ENCODE measurements around the gene CNBP.
A peak's percentile ranks its signal among the peaks of the same experiment; 100 is the strongest.
"Not testable (repeated sequence)": the region's sequence is repeated elsewhere in the genome, so short reads cannot be mapped to it uniquely, and the experiment has no call there.

CNBP gene

DNA sequence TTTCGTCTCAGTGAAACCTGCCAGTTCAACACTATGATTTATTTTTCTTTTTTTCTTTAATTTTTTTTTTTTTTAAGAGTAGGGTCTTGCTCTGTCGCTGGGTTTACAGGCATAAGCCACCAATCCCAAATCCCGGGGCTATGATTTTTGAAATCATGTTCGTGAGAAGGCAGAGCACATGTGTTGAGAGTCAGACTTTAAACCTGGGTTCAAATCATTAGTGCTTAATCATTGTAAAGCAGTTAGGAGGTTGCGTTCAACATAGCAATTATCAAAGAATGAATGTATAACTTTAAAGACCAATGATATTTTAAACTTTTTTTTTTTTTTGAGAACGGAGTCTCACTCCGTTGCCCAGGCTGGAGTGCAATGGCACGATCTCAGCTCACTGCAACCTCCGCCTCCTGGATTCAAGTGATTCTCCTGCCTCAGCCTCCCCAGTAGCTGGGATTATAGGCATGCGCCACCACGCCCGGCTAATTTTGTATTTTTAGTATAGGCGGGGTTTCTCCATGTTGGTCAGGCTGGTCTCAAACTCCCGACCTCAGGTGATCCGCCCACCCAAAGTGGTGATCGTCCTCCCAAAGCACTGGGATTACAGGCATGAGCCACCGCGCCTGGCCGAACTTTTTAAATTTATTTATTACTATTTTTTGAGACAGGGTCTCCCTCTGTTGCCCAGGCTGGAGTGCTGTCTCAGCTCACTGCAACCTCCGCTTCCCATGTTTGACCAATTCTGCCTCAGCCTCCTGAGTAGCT, 1.3 kb upstream of the CNBP start:
- not testable (repeated sequence) for DNase-seq (ENCODE audit: low spot score)

DNA sequence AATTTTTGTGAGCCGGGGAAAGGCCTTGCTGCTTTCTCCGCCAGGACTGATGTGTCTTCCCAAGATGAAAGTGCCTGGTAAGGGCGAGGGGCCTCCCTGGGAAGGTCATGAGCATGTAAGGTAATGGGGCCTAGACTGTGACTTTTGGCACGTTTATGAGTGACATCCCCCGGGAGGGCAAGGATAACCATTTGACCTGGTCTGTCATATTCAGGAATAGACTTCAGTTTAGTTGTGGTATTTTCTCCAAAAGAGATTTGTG, 631 bp upstream of the CNBP start:
- DNase-seq (ENCODE audit: low spot score): no peak

DNA sequence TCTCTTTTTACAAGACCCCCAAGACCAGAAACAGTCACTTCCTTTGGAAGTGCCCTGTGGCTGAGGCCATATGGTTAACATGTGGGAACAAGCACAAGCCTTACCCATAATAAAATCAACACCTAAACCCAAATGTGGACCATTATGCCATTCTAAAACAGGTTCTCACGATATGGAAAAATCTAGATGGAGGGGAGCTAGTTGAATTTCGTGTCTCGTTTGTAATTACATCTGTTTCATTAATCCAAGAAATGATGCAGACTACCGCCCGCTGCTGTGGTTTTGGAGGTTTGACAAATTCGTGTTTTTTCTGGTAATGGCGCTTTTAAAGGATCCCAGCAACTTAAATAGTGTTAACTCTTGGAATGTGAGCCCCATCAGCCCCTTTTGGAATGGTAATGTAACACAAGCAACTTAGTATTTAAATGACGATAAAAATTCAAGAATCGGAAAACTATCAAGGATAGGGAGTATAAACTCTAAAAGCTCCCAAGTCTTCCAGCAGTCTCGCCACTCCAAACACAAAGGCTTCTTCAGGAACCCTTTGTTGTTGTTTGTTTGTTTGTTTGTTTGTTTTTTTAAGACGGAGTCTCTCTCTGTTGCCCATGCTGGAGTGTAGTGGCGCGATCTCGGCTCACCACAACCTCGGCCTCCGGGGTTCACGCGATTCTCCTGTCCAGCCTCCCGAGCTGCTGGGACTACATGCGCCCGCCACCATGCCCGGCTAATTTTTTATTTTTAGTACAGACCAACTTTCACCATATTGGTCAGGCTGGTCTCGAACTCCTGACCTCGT, 1.1 kb downstream of the CNBP start:
- DNase-seq (ENCODE audit: low spot score): no peak

DNA sequence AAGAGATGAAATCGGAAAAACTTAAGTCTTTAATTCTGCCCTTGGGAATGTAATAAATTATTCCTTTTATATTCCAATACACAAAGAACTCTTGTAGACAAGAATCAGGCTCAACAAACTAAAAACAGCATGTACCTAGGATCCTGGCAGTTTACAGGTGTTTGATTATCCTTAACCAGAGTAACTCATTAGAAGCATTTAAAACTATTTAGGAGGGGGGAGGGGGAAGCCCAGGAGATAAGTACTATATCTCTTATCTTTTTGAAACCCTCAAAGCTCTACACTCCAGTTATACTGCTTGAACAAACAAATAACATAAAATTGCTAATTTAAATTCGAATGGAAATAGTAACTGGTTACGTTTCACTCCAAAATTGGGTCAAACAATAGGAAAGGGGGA, 1.9 kb downstream of the CNBP start:
- no peak for DNase-seq (ENCODE audit: low spot score)

DNA sequence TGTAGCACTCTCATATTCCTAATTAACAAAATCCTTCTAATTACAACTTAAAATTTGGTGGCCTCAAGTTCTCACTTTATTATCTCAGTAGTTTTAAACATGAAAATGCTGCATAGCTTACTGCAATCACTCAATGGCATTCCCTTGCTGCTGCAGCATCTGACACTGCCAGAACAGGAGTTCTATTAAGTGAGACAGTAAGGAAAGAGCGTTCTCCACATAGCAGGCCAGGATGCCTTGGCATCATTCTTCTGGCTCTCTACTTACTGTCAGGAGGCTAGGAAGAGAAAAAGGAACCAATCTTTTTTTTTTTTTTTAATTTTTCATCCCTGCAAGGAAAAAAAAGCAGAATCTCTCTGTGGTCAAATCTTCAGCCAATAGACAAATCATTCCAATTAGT, 3.2 kb downstream of the CNBP start:
- no peak for DNase-seq (ENCODE audit: low spot score)

DNA sequence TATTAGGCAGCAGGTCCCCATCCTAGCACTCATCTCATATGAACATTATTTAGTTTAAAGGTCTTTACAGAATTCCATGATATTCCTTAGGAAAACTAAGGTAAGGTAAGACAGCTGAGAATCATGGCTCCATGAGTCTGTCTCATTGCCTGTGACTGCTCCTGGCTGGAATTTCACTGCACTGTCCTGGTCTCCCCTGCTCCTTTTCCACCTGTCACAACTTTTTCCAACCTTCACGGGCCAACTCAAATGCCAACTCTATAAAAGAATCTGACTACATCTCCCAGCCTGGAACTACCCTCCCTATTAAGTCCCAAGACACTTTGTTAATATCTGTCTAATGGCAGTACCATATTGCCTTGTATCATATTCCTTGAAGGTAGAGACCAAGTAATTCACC, 7.6 kb downstream of the CNBP start:
- no peak for DNase-seq (ENCODE audit: low spot score)

DNA sequence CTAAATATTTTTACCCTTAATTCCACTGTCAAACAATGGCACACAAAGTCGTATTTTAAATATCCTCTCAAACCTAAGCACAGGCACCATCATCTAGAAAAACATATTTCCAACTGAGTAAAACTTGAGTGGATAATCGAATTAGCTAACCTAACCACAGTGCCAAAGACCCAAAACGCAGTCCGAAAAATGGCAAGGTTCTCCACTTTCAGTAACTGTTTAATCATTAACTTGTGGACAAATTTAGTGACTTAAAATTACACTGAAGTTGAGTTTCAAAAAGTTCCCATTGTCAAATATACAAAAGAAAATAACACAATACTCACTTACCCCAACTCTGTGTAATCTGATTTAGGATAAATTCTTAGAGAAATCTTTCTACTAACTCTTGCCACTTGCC, 10.0 kb downstream of the CNBP start:
- no peak for DNase-seq (ENCODE audit: low spot score)

DNA sequence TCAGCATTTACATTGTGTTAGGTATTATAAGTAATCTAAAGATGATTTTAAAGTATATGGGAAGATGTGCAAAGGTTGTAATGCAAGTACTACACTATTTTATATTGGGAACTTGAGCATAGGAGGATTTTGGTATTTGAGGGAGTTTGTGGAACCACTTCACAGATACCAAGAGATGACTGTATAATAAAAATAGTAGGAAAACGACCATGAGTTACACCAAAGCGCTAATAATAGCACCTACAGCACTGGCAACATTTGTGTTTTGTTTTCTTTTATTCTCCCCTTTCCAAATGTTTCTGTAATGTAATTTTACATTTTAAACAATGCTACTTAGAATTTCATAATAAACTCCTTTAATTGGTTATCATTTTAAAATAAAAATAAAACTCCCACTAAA, 10.5 kb downstream of the CNBP start:
- DNase-seq (ENCODE audit: low spot score): no peak

DNA sequence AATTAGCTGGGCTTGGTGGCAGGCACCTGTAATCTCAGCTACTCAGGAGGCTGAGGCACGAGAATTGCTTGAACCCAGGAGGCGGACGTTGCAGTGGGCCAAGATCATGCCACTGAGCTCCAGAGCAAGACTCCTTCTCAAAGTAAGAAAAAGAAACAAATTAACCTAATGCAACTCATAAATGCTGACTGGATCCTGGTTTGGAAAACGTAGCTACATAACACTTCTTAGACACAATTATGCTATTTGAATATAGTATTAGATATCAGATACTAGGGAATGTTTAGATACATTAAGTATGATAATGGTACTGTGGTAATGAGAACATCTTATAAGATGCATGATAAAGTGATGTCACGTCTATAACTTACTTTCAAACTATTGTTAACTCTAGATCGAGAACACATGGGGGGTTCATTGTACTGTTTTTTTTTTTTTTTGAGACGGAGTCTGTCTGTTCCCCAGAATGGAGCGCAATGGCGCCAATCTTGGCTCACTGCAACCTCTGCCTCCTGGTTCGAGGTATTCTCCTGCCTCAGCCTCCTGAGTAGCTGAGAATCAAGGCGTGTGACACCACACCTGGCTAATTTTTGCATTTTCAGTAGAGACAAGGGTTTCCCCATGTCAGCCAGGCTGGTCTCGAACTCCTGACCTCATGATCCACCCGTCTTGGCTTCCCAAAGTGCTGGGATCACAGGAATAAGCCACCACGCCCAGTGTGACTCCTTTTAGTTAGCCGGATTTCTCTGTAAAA, 16.9 kb downstream of the CNBP start:
- DNase-seq (ENCODE audit: low spot score): no peak

DNA sequence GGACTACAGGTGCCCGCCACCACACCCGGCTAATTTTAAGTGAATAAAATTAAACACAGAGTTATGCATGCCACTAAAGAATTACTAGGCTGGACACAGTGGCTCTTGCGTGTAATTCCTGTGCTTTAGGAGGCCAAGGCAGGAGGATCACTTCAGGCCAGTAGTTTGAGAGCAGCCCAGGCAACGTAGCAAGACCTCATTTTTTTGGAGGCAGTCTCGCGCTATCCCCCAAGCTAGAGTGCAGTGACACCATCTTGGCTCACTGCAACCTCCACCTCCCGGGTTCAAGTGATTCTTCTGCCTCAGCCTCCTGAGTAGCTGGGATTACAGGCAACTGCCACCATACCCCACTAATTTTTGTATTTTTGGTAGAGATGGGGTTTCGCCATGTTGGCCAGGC, 18.1 kb downstream of the CNBP start:
- DNase-seq (ENCODE audit: low spot score): not testable (repeated sequence)

DNA sequence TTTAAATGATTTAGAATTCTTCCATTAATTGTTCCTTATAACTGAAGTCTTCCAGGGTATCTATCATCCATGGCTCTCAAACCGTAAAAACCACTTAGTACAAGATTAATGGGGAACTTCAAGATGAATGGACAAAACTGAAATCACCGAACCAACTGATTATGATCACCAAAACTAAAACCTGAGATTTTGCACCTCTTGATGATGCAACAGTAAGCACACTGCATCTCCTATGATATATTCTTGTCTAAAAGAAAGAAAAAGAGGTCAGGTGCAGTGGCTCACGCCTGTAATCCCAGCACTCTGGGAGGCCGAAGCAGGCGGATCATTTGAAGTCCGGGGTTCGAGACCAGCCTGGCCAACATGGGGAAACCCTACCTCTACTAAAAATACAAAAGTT, 19.2 kb downstream of the CNBP start:
- DNase-seq (ENCODE audit: low spot score): no peak

DNA sequence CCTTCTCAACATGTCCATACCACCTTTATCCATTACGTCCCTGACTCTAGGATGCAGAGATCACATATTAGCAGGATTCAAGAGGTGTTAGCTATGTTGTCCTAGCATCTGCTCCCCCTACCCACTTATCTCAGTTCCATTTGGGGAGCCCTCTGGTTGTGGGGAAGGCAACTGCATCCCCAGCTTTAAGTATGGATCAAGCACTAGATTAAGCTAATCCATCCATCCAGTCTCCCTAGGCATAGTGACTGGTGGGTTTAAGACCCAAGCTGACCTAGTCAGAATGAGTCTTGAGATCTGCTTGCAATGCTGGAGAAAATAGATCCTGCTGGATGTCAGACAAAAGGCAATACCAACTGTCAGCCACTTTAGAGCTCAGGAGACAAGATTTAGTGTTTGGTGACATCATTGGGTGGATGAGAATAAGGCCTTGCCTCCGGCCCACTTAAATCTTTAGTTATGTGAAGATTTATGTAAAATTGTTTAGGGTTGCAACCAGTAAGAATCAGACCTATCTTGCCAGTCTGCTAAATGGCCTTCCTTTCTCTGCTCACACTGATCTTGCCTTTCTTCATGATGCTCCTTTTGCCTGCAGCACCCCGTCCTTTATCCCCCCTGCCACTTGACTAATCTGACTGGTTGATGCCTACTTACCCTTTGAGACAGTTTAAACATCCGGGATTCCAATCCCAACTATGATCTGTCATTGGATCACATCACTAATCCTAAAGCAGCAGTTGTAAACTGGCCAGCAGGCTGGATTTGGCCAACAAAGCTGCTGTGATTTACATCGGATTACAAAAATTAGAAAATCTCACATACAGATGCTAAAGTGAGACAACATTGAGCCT, 20.7 kb downstream of the CNBP start:
- DNase-seq (ENCODE audit: low spot score): no peak

DNA sequence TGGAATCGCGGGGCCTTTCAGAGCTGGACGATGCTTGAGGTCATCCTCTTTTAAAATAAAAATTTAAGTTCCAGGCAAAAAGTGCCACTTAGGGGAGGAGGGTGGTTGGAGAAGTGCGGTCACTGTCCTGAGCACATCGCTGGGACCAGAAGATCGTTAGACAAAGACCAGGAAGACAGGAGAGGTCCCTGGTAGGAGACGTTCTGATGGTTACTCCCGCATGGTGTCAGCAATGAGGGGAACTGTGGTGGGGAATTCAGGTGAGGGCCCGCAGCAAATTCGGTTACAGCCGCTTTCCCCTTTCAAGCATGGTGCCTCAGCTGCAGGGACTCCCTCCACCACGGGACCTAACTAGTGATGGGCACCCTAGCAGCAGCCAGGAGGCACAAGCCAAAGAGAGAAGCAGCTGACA, 21.8 kb downstream of the CNBP start:
- DNase-seq (ENCODE audit: low spot score): no peak

DNA sequence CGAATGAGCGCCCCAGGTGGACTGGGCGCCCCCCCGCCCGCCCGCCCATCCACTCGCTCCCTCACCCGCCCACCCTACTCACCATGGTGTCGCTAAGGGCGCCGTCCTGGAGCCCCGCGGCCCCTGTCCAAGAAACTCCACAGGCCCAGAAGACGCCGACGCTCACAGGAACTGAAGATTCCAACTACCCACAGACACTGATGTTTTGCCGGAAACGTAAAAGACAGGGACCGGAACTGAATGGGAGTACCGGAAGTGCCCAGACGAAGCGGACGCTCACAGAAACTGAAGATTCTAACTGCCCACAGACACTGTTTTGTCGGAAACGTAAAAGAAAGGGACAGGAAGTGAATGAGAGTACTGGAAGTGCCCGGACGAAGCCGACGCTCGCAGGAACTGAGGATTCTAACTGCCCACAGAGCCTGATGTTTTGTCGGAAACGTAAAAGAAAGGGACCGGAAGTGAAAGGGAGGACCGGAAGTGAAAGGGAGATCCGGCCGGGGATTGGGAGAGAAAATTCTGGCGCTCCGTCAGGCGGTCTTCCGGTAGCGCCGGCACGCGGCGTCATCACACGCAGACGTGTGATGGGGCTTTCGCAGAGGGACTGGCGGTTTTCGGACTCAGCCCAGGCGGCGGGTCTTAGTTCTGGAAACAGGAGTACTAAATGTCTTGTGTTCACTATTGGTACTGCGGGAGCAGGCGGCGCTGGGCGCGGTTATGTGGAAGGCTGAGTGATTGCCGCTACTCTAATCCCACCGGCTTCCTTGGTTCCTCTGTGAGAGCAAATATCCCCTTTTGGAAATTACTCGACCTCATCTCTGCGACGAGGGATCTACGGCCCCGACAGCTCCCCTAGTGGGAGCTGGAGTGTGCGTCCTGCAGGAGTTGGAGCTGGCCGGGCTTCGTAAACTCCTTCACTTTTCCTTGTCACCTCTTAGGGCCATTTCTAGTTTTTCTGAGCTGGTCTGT, 22.5 kb downstream of the CNBP start, which contains the start of gene ISY1:
Gene ISY1, minus strand, starts transcription at position 173 of the 969 bp plus-strand sequence. Its CDS starts 88 bp downstream, at position 85.
- DNase-seq (ENCODE audit: low spot score): peak; percentile 97

DNA sequence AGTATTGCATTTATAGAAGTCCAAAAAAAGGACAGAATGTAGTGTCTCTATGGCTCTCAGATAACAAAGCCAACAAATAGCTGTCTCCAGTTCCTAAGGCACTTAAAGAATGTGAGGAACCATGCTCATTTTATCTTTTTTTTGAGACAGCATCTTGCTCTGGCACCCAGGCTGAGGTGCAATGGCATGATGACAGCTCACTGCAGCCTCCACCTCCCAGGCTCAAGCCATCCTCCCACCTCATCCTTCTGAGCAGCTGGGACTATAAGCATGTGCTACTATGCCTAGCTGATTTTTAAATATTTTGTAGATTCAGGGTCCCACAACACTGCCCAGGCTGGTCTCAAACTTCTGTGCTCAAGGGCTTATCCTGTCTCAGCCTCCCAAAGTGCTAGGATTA, 38.9 kb downstream of the CNBP start:
- no peak for DNase-seq (ENCODE audit: low spot score)

DNA sequence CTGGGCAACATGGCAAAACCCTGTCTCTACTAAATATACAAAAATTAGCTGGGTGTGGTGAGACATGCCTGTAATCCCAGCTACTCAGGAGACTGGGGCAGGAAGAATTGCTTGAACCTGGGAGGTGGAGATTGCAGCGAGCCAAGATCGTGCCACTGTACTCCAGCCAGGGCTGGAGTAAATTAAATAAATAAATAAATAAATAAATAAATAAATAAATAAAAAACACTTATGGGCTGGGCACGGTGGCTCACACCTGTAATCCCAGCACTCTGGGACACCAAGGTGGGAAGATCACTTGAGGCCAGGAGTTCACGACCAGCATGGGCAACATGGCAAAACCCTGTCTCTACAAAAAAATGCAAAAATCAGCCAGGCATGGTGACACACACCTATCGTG, 42.7 kb downstream of the CNBP start:
- not testable (repeated sequence) for DNase-seq (ENCODE audit: low spot score)

DNA sequence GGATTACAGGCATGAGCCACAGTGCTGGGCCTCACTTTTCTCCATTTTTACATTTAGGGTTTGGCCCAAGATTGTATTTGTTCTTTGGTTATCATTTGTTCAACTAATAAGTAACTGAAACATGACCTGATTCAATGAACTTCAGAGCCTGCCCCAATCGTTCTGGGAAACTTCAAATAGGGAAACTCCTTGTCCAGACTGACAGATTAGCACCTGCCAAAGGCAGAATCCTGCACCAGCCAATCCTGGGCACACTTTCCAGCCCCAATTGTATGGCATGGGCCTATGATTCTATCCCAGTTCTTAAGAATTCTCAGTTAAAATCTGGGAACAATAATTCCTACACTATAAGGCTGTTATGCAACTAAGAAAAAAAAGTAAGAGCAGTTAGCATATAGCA, 43.8 kb downstream of the CNBP start:
- DNase-seq (ENCODE audit: low spot score): no peak

DNA sequence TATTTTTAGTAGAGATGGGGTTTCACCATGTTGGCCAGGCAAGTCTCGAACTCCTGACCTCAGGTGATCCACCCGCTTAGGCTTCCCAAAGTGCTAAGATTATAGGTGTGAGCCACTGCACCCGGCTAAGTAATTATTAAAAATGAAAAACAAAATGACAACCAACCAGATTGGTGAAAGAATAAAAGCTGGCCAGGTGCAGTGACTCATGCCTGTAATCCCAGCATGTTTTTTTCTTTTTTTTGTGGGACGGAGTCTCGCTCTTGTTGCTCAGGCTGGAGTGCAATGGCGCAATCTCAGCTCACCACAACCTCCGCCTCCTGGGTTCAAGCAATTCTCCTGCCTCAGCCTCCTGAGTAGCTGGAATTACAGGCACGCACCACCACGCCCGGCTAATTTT, 47.4 kb downstream of the CNBP start:
- DNase-seq (ENCODE audit: low spot score): not testable (repeated sequence)

DNA sequence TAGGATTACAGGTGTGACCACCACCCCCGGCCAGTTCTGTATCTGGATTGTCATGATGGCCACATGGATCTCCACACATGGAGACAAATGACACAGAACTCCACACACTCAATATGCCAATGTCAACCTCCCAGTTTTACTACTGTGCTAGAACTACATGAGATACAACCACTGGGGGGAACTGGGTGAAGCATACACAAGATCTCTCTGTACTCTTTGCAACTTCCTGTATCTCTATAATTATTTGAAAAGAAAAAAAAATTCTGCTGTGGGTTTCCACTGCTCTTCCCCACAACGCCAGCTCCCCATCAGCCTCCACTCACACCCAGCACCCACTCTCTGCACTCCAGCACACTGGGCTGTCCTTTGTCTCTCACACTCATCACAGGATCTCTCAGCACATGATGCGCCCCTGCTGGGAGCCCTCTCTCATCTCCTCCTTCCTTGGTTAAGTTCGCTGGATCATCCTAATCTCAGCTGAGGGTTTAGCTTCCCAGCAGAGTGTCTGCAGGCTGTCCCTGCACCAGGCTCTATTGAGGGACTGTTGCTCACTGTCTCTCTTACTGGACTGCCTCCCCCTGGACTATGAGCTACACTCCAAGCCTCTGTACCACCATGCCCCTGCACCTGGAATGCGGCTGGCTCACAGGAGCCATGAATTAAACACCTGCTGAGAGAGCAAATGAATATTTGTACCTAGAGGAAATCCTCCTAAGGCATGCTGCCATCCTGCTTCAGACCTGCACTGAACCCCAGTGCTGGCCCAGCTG, 51.4 kb downstream of the CNBP start:
- no peak for DNase-seq (ENCODE audit: low spot score)

DNA sequence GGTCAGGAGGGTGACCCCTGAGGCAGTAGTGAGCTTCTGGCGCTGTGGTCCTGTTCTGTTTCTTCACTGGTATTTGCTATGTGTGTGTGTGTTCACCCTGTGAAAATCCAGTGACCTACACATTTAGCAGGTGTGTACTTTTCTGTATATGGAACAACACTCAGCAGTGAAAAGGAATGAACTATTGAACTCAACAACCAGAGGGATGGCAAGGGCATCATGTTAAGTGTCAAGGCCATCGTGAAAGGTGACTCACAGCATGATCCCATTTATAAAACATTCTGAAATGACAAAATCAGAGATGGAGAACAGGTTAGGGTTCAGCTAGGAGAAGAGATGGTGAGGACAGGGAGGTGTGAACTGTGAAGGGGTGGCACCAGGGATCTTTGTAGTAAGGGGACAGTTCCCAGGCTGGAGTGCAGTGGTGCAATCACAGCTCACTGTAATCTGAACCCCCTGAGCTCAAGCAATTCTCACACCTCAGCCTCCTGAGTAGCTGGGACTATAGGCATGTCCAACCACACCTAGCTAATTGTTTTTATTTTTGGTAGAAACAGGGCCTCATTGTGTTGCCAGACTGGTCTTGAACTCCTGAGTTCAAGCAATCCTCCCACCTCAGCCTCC, 52.1 kb downstream of the CNBP start:
- no peak for DNase-seq (ENCODE audit: low spot score)

Measured in kidney capillary endothelial cell (primary cell).